Kidney glomerular epithelial cell (primary cell): ENCODE data around the gene TMEM33.

ENCODE experiments used
- DNase-seq: peaks from one replicate; lab custom pipeline; 2025; lab: John Stamatoyannopoulos, UW

Gene TMEM33

DNA sequence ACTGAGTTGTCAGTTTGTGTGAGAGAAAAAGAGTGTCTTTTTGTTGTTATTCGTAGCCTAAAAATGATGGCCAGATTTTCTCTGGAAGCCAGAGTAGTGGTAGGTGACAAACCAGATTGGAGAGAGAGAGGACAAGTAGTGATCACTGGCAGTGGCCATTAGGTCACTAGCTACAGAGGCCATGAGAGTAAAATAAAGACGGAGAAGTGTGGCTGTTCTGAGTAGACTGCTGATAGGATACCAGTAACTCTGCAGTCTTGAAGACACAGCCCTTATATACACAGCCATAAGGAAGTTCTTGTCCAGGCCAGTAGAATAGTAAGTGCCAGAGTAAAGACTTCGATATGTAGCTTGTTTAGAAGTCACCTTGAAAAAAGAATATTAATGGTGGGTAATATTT, 62.8 kb downstream of the TMEM33 start:
- no peak for DNase-seq

- DNase-seq = no peak
Measured at GRCh38 chr4:41999321-41999720, 64.1 kb downstream of the TMEM33 start.

DNA sequence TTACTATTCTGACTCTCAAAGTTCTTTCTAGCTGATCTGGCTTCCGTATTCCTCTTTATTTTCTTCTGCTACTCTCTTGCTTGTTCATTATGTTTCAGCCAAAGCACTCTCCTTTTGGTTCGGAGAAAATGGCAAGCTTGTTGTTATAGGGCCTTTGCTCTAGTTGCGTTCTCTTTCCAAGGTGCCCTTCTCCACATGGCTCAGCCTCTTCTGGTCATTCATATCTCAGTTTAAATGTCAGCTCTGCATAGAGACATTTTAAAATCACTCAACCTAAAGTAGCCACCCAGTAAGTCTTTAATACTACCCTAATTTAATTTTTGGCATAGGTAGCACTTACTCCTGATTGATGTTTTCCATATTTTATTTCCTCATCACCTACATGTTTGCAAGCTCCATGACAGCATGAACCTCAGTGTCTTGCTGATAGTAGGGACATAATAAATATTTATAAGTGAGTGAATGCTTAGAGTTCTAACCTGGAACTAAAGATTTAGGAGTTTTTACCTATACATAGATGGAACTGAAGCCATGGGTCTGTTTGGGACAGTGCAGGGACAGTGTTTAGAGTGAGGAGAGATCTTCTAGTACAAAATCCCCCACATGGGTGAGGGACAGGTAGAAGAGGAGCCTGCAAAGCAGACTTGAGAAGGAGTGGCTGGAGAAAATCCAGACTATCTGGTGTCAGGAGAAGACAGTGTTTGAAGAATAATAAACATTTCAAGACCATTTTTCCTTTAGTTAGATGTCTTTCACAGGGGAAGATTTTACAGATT, 73.0 kb downstream of the TMEM33 start:
- DNase-seq = no peak
